Measurements from ENCODE around the gene KDM2A.

GRCh38 chr11:67293090-67293489 is 174.0 kb downstream of the KDM2A start:
- TF ChIP-seq ARNTL (CRISPR knock-in tag; IDR thresholded peaks at IDR 0.05; ENCODE audit: borderline replicate concordance, low read depth) (no peak), RARB (CRISPR knock-in tag; IDR thresholded peaks at IDR 0.05) (no peak), ZNF565 (CRISPR knock-in tag; conservative IDR thresholded peaks at IDR 0.05; ENCODE audit: low read depth) (no peak), CSDC2 (CRISPR knock-in tag; IDR thresholded peaks at IDR 0.05) (no peak), ZFP3 (CRISPR knock-in tag; IDR thresholded peaks at IDR 0.05) (no peak), ZFP30 (CRISPR knock-in tag; IDR thresholded peaks at IDR 0.05) (no peak), ZC3H10 (CRISPR knock-in tag; IDR thresholded peaks at IDR 0.05) (no peak), BACH2 (CRISPR knock-in tag; IDR thresholded peaks at IDR 0.05; ENCODE audit: borderline replicate concordance) (no peak), ESRRG (CRISPR knock-in tag; IDR thresholded peaks at IDR 0.05) (no peak)
- TF ChIP-seq, protein P1, sequence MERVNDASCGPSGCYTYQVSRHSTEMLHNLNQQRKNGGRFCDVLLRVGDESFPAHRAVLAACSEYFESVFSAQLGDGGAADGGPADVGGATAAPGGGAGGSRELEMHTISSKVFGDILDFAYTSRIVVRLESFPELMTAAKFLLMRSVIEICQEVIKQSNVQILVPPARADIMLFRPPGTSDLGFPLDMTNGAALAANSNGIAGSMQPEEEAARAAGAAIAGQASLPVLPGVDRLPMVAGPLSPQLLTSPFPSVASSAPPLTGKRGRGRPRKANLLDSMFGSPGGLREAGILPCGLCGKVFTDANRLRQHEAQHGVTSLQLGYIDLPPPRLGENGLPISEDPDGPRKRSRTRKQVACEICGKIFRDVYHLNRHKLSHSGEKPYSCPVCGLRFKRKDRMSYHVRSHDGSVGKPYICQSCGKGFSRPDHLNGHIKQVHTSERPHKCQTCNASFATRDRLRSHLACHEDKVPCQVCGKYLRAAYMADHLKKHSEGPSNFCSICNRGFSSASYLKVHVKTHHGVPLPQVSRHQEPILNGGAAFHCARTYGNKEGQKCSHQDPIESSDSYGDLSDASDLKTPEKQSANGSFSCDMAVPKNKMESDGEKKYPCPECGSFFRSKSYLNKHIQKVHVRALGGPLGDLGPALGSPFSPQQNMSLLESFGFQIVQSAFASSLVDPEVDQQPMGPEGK (CRISPR knock-in tag; IDR thresholded peaks at IDR 0.05; ENCODE audit: borderline replicate concordance) = no peak
- TF ChIP-seq, protein P2, sequence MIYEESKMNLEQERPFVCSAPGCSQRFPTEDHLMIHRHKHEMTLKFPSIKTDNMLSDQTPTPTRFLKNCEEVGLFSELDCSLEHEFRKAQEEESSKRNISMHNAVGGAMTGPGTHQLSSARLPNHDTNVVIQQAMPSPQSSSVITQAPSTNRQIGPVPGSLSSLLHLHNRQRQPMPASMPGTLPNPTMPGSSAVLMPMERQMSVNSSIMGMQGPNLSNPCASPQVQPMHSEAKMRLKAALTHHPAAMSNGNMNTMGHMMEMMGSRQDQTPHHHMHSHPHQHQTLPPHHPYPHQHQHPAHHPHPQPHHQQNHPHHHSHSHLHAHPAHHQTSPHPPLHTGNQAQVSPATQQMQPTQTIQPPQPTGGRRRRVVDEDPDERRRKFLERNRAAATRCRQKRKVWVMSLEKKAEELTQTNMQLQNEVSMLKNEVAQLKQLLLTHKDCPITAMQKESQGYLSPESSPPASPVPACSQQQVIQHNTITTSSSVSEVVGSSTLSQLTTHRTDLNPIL (CRISPR knock-in tag; IDR thresholded peaks at IDR 0.05; ENCODE audit: low read depth) = no peak
- TF ChIP-seq, protein P3, sequence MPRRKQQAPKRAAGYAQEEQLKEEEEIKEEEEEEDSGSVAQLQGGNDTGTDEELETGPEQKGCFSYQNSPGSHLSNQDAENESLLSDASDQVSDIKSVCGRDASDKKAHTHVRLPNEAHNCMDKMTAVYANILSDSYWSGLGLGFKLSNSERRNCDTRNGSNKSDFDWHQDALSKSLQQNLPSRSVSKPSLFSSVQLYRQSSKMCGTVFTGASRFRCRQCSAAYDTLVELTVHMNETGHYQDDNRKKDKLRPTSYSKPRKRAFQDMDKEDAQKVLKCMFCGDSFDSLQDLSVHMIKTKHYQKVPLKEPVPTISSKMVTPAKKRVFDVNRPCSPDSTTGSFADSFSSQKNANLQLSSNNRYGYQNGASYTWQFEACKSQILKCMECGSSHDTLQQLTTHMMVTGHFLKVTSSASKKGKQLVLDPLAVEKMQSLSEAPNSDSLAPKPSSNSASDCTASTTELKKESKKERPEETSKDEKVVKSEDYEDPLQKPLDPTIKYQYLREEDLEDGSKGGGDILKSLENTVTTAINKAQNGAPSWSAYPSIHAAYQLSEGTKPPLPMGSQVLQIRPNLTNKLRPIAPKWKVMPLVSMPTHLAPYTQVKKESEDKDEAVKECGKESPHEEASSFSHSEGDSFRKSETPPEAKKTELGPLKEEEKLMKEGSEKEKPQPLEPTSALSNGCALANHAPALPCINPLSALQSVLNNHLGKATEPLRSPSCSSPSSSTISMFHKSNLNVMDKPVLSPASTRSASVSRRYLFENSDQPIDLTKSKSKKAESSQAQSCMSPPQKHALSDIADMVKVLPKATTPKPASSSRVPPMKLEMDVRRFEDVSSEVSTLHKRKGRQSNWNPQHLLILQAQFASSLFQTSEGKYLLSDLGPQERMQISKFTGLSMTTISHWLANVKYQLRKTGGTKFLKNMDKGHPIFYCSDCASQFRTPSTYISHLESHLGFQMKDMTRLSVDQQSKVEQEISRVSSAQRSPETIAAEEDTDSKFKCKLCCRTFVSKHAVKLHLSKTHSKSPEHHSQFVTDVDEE (CRISPR knock-in tag; IDR thresholded peaks at IDR 0.05) = no peak

Data from SK-N-SH treated with all-trans-retinoic acid at 6 μM for 48 hours (cell line).